ENCODE results near the gene QSOX2.

Gene QSOX2

DNA sequence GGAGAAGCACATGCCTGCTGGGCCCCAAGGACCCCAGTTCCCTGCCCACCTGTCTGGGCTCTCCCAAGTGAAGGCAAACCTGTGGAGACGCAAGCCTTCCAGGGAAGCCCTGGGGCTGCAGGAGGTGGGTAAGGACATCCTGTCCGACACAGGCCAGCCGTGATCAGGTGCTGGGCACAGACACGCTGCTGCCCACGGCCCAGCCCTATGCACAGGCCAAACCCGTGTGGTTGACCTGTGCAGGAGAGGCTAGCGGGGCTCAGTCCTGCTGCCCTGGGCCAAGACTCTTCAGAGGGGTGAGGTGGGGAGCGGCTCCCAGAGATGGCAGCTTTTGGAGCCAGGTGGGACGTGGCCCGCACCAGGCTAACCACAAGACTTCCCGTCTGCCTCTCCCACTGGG is 55.0 kb downstream of the QSOX2 start:
- no peak for DNase-seq (ENCODE audit: low read depth in 2 of 2)

DNA sequence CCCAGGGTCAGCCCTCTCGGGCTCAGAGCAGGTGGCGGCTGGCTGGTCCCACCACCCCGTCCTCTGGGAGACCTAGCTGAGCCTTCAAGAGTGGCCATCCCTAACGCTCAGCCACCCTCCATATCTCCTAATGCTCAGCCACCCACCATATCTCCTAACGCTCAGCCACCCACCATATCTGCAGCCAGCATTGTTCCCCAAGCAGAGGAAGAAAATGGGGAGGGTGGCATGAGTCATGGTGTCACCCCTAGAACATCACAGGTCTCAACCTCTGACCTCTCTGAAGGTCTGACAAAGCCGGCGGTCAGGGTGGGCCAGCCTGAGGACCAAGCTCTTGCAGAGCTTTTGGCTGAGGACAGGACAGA is 55.4 kb downstream of the QSOX2 start:
- no peak for DNase-seq (ENCODE audit: low read depth in 2 of 2)

DNA sequence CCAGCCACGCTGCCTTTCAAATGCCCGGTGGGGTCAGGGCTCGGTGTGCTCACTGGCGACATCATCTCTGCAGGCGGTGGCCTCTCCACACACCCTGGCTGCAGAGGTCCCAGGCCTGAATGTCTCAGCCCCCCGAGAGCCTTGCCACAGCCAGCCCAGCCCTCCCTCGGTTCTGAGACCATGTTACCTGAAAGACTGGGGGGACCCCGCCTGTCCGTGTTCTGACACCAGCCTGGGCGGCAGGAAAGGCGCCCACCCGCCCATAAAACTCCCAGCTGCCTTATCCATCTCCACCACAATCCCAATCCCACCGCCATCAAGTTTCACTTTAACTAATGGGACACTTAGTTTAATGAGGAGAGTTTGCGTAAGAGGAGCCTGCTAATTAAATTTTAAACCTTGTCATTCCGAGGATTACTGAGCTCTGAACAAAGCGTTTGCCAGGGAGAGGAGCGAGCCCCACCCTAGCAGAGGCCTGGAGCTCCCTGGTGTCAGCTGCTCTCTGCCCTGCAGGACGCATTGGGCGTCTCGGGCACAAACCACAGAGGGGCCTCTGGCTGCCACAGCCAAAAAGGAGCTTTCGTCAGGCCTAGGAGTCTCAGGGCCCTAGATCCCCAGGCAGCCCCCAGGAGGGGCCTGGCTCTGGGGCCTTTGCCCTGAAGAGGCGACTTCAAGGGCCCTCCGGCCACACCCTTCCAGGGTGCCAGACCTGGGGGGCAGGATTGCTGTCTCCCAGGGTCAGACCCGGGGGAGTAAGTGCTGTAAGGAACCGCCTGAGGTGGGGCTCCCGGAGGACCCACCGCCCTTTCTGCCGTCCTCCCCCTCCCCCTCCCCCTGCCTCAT is 56.0 kb downstream of the QSOX2 start:
- no peak for DNase-seq (ENCODE audit: low read depth in 2 of 2)

DNA sequence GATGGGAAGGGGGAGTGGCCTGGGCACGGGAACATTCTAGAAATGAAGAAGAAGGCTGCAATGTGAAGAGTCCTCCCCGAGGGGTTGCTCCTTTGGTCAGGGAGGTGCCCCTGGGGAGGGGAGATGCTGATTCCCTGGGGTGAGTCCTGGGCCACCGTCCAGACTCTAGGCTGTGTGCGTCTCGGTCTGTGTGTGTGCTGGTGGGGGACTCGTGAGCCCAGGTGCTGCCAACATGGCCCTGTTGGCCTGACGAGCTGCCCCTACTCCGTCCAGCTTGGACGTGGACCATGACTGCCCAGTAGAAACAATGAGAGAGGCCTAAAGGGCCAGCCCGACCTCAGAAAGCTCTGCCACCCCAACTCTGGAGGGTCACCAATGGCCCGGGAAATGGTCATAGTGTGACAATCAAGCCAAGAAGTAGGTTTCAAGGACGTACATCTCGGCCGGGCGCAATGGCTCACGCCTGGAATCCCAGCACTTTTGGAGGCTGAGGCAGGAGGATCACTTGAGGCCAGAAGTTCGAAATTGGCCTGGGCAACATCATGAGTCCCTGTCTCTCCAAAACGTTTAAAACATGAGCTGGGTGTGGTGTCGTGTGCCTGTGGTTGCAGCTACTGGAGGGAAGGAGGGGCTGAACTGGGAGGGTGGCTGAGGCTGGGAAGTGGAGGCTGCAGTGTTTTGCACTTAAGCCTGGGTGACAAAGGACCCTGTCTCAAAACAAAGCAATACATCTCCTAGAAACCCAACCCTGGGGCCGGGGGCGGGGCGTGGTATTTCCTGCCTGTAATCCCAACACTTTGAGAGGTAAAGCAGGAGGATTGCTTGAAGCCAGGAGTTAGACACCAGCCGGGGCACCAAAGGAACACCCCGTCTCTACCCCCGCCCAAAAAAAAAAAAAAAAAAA is 57.7 kb downstream of the QSOX2 start:
- no peak for DNase-seq (ENCODE audit: low read depth in 2 of 2)

DNA sequence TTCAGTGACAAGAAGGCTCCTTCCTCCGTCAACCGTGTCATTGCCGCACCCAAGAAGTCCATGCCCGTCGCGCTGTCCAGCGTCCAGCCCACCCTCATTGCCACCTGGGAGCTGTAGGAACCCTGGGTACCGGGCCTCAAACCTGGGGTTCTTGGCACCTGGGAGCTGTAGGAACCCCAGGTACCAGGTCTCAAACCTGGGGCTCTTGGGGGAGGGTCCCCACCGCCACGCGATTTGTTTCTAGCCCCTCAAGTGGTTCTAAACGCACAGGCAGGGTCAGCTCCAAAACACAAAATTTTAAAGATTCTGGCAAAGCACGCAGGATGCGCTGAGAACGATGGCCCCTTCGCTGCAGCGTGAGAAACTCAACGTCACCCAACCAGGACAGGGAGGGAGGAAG is 58.4 kb downstream of the QSOX2 start:
- no peak for DNase-seq (ENCODE audit: low read depth in 2 of 2)

DNA sequence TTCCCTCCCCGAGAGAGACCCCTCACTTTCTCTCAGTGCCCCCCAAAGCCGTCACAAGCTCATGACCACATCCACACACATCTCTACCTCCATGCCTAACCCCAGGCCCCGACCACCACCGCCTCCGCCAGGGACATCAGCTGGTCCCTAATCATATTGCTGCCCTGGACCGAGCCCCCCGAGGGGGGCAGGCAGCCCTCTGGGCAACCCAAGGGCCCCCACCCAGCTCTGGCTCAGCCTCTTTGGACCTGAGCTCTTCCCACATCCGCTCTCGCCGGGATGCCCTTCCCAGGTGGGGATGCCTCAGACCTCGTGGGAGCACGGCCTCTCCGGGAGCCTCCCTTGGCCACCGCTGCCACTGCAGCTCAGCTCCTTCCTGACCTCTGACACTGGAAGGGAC is 59.2 kb downstream of the QSOX2 start:
- DNase-seq (ENCODE audit: low read depth in 2 of 2): no peak

DNA sequence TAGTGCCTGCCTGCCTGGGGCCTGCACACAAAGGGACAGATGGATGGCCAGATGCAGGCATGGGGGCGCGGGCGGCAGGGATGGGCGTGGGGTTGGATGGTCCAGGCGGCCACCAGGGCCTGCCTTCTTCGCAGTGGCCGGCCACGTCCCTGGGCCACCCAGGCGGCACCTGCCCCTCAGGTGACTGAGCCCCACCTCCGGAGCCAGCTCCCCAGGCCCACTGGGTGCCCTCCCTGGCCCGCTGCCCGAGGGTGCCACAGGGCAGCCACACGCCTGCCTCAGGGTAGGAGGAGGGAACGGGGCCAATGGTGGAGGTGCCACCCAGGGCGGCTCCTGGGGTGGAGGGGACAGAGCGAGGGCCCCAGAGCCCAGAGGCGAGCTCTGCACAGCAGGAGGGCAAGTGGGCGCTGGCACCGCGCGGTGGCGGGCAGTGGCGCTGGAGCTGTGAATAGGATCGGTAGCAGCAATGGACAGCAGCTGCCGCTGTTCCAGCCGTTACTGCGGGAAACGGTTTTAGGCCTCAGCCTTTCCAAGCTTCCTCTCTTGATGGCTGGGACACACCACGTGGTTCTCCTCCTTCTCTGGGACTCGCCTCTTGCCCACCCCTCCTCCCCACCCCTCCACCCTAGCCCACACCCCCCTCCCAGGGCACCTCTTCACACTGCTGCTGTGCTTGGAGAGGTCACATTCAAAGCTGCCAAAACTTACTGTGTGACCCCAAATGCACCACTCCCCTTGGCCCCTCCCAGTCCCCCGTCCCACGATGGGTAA is 59.8 kb downstream of the QSOX2 start:
- no peak for DNase-seq (ENCODE audit: low read depth in 2 of 2)

DNA sequence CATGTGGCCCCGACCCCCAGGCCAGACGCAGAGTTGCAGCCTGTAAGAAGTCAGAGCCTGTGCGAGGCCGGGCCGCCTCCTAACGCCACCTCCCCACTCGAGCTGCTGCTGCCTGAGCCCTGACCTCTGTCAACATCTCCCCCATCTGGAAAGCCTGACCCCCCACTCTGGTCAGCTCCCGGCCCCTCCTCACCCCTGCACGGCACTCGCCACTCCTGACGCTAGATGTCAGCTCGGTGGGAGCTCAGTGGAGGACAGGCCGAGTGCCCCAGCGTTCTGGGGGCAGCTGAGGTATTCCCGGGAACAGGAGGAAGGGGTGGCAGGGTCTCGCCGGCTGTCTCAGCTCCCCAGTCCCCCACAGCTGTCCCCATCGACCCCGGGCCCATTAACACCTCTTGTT is 60.5 kb downstream of the QSOX2 start:
- no peak for DNase-seq (ENCODE audit: low read depth in 2 of 2)

DNA sequence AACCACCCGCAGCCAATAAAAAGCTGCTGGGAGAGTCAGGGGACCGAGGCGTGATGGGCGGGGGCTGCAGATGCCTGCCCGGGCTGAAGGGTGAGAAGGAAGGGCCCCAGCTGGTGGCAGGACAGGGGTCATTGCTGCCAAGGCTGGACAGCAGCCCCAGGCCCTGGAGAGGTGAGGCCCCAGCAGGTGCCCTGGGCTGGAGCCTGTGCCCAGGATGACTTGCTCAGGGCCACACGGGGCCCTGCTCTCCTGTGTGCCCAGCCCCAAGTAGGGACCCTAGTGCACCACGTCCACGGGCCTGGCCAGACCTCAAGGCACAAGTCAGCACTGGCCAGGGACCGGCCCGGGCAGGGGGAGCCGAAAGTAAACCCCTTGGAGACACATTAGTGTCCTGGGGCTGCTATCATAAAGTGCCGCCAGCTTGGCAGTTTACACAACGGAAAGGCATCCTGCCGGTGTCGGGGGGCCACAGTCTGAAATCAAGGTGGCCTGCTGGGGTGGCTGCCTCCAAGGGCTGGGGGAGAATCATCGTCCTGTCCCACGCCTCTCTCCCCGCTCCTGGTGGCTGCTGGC is 62.7 kb downstream of the QSOX2 start:
- DNase-seq (ENCODE audit: low read depth in 2 of 2): no peak

DNA sequence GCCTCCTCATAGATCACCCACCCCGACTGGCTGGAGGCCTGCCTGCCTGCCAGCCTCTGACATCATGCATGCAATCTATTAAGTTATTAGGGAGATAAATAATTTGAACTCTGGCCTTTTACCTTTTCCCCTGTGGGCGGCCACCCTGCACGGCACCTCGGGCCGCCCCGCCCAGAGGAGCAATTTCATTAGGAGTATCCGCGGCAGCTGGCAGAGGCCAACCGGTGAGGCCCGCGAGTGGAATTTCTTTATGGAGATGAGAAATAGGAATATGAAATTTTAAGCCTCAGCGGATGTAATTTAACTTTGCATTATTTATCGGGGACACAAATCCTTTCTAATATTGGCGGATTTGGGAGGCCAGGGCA is 63.2 kb downstream of the QSOX2 start:
- DNase-seq (ENCODE audit: low read depth in 2 of 2): no peak

DNA sequence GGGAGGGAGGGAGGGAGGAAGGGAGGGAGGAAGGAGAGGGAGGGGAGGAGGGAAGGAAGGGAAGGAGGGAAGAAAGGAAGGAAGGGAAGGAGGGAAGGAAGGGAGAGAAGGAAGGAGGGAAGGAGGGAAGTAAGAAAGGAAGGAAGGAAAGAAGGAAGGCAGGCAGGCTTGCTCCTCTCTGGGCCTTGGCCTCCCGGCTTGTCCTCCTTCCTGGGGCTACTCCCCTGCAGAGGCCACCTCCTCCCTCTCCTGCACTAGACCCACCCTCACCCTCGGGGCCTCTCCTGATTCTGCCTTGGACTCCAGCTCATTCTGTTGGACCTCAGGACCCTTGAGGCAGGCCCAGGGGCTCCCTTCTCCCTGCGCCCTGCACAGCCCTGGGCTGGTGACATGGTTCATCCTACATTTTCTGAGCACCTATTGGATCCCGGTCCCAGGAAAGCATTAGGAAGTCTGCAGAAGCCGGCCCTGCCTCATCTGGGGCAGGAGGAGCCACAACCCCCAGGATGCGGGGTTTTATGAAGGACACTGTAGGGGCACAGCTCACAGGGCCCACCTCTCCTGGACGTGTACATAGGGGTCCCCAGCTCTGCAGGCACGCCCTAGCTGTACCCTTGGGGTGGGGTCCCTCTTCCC is 63.7 kb downstream of the QSOX2 start:
- no peak for DNase-seq (ENCODE audit: low read depth in 2 of 2)

DNA sequence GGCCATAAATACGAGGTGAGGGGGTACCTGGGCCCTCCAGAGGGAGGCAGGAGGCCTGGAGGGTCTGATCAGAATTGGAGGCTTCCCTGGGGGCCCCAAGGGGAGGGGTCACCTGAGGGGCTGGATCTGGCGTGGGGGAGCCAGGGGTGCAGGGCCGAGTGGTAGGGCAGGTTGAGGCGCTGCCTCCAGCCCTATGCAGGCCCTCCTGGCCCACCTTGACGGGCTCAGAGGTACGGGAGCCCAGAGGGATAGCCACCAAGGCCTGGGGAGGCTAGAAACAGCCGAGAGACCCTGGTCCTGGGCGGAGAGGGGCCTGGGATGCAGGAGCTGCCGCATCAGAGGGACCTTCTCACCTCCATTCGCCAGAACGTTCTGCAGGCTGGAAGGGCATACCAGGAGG is 65.0 kb downstream of the QSOX2 start:
- no peak for DNase-seq (ENCODE audit: low read depth in 2 of 2)

DNA sequence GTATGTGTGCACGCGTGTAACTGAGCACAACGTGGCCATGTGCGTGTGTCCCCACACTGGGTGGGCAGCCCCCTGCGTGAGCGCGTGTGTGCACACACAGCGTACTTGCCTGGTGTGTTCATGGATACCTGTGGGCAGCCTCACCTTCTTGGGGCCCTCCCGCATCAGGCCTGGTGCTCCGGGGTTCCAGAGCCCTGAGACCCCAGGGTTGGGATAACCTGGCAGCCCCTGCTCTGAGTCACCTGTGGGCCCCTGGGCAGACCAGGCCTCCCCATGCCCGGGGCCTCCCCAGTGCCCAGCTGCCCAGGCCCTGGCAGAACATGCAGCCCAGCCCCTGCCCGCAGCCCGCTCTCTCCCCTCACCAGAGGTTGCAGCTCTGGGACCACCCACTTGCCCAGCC is 65.9 kb downstream of the QSOX2 start:
- DNase-seq (ENCODE audit: low read depth in 2 of 2): no peak

DNA sequence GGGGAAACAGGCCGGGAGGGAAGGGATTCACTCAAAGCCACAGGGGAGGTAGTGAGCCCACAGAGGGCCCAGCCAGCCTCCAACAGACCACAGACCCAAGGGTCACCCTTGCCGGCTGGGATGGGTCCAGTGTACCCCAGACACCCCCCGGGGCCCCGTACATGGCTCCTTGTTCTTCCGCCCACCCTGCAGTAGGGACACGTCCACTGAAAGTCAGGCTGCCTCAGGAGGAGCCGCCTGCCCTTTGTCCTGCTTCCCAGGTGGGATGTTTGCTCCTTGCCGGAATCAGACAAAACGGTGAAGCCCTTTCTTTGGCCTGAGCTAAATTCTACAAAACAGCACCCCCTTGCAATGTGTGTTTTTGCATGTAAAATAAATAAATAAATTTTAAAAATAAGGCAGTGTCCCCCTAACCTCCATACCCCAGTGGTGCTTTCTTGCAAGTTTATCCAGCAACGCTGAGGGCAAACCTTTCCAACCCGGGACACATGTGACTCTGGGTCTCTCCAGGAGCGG is 66.5 kb downstream of the QSOX2 start:
- no peak for DNase-seq (ENCODE audit: low read depth in 2 of 2)

DNA sequence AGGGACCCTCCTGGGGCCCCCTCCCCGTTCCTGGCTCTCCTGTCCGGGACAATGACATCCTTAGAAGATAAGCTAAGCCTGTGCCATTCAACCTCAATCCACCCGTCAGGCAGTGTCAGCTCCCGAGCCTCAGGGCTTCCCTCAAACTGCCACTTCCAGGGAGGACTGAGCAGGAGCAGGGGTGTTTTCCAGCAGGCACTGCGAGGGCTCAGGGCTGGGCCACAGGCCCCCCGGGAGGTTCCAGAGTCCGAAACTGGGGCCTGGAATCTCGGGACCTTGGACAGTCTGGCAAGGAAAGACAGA is 66.9 kb downstream of the QSOX2 start:
- DNase-seq (ENCODE audit: low read depth in 2 of 2): no peak

DNA sequence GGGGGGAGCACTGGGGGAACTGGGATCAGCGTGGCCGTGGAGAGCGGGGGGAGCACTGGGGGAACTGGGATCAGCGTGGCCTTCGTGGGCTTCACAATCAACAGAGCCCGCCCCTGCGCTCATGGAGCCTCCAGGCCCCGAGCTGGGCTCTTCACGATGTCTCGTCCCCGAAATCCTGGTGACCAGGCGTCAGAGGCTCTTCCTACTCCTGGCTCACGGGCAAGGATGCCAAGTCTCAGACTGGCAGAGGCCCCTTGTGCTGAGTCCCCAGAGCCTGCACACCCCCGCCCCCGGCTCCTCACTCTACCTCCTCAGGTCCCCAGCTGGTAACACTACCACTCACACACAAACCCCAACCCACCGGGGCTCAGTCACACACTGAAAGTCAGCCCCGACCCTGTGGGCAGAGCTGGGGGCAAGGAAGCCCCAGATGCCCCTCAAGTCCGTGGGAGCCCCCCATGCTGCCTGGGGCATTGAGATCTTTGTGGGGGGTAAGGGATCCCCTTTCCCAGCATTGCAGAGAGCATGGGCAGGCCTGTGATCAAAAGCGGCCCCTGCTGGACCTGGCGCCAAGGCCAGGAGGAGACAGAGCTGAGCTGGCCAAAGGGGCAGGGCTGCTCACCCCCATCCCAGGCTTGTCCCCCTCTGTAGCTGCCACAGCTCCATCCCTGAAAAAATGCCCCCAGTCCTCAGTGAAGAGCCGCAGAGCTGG is 67.4 kb downstream of the QSOX2 start:
- no peak for DNase-seq (ENCODE audit: low read depth in 2 of 2)

DNA sequence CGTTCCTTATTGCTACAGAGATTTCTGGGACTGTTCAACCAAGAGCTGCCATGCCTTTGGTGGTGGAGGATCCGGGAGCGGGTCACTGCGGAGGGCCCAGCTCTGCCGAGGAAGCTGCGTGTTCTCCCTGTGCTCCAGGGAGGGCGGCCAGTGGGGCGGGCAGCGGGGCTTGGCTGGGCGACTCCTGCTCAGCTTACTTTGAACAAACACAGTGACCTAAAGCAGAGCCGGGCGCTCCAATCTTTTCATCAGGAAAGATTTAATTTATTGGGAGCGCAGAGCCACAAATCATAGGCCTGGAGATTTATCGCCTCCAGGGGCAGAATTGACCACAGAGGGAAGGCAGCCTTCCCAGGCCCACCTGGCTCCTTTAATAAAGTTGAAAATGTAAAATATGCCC is 68.4 kb downstream of the QSOX2 start:
- DNase-seq (ENCODE audit: low read depth in 2 of 2): no peak

DNA sequence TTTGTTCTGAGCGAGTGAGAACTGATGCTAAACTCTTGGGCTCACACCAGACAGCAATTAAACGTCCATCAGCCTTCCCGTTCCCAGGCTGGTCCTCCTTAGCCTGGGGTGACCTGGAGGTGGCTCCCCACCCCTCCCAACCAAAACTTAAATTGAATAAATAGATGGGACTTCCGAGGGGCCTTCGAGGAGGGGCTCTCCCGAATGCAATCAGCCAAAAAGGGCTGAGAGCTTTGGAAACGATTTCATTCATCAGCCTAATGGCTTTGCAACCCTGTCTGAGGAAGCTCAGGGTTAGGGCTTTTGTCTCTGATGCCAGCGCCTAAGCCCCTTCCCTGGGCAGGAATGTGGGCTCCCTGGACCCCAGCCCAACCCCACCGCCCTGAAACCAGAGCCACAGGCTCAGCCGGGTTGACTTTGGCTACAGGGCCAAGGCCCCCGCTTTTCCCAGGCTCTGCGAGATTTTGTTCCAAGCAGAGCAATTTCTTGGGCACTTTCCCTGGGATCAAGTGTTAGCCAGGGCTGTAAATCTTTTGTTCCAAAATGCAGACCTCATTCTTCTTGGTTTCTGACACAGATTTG is 69.9 kb downstream of the QSOX2 start:
- DNase-seq (ENCODE audit: low read depth in 2 of 2): no peak

DNA sequence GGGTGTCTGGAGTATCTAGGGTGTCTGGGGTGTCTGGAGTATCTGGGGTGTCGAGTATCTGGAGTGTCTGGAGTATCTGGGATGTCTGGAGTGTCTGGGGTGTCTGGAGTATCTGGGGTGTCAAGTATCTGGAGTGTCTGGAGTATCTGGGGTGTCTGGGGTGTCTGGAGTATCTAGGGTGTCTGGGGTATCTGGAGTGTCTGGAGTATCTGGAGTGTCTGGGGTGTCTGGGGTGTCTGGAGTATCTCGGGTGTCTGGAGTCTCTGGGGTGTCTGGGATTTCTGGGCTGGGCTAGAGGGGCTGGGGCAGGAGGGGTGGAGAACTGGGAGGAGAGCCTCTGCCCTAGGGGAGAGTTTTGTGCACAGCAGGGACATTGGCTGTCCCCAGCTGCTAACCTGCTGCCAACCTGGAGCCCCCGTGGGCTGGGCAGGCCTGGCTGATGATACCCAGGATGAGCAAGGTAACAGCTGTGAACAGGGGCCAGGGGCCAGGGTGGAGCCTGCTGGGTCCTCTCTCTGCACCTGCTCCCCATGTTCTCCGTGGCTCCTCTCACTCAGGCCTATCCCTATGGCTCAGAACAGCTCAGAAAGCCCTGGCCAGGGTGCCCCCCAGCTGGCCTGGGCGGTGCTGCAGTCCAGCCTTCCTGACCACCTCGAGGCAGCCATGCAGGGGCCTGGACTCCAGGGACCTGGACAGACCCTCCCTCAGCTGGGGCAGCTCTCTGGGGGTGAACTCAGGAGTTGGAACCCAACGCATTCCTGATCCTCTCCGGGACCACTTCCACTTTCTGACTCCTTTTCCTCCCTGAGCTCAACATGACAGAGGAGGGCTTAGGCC is 70.6 kb downstream of the QSOX2 start:
- no peak for DNase-seq (ENCODE audit: low read depth in 2 of 2)
